SU-DHL-6 (cell line): ENCODE measurements around the gene VASN.

Source experiments
- H2AFZ ChIP-seq: fragments of 200-600 bp; sonication (generic); 2 replicates; pipeline ENCODE4 v1.6.1; 2014; ENCODE audit warnings: low read depth, mild to moderate bottlenecking, moderate library complexity, mixed read lengths, antibody characterized with exemption, low read length; ENCODE audit not compliant: severe bottlenecking
- H3F3A ChIP-seq: fragments of 200-600 bp; shearing (Covaris generic); 2 replicates; pipeline ENCODE4 v1.6.0; 2016; ENCODE audit warnings: antibody characterized with exemption, mild to moderate bottlenecking; ENCODE audit not compliant: insufficient read depth
- H3K27ac ChIP-seq: fragments of 200-600 bp; sonication (generic); 2 replicates; pipeline ENCODE4 v1.5.1; 2016; ENCODE audit warnings: low read depth, mild to moderate bottlenecking, low read length, moderate library complexity, mixed read lengths
- H3K27me3 ChIP-seq: fragments of 200-600 bp; sonication (generic), shearing (Covaris generic); 2 replicates; pipeline ENCODE4 v1.6.0; 2014; ENCODE audit warnings: mild to moderate bottlenecking, low read length
- H3K36me3 ChIP-seq: fragments of 200-600 bp; sonication (generic); 2 replicates; pipeline ENCODE4 v1.6.1; 2014; ENCODE audit warnings: mild to moderate bottlenecking, low read length, mixed read lengths
- H3K4me2 ChIP-seq: fragments of 300-600, 200-600 bp; shearing (Covaris generic), sonication (generic); 2 replicates; pipeline ENCODE4 v1.6.0; 2014; ENCODE audit warnings: low read length, low read depth, mild to moderate bottlenecking; ENCODE audit not compliant: poor library complexity, severe bottlenecking
- H3K4me3 ChIP-seq: fragments of 200-600 bp; sonication (generic); 2 replicates; pipeline ENCODE4 v1.5.1; 2014; ENCODE audit warnings: antibody characterized with exemption, low read length, mild to moderate bottlenecking, mixed read lengths; ENCODE audit not compliant: insufficient read depth, poor library complexity, severe bottlenecking
- H3K79me2 ChIP-seq: fragments of 200-600 bp; sonication (generic); 2 replicates; pipeline ENCODE4 v1.6.1; 2014; ENCODE audit warnings: mild to moderate bottlenecking, low read length, moderate library complexity; ENCODE audit not compliant: insufficient read depth
- H3K9ac ChIP-seq: fragments of 200-600 bp; sonication (generic); 2 replicates; pipeline ENCODE4 v1.7.0; 2014; ENCODE audit warnings: mild to moderate bottlenecking, low read length
- H3K9me2 ChIP-seq: fragments of 200-600 bp; sonication (generic); replicated peaks from 2 replicates; pipeline ENCODE4 v1.6.1; 2014; ENCODE audit warnings: low read length; ENCODE audit not compliant: insufficient read depth
- H3K9me3 ChIP-seq: fragments of 200-600 bp; sonication (generic); 2 replicates; pipeline ENCODE4 v1.6.1; 2014; ENCODE audit warnings: low read length, mixed read lengths; ENCODE audit not compliant: insufficient read depth
- H4K20me1 ChIP-seq: fragments of 200-600 bp; sonication (generic); 2 replicates; pipeline ENCODE4 v1.6.1; 2014; ENCODE audit warnings: low read depth, mild to moderate bottlenecking, antibody characterized with exemption, low read length, moderate library complexity, mixed read lengths
- CTCF ChIP-seq: fragments of 200-600 bp; sonication (generic); IDR thresholded peaks from one replicate; pipeline ENCODE4 v1.5.1; 2017; ENCODE audit warnings: antibody characterized with exemption, mild to moderate bottlenecking, low read length, moderate library complexity; ENCODE audit not compliant: insufficient read depth, poor library complexity, severe bottlenecking
- EZH2phosphoT487 ChIP-seq: fragments of 200-600 bp; sonication (generic), shearing (Covaris generic); conservative IDR thresholded peaks from 2 replicates; pipeline ENCODE4 v1.6.1; 2018; ENCODE audit warnings: mild to moderate bottlenecking, antibody characterized with exemption, low read length, moderate library complexity, mixed read lengths

The VASN gene

GRCh38 chr16:4327386-4328045 is 44.1 kb upstream of the VASN start:
- Histone ChIP-seq H2AFZ (no peak overlapping the region), H3K27ac (no peak overlapping the region), H3K79me2 (no peaks in the 10 kb centered on the region), H3K4me2 (peak overlapping the region; percentile 21), H3F3A (no peaks in the 10 kb centered on the region), H3K36me3 (no peaks in the 10 kb centered on the region), H3K4me3 (no peak overlapping the region), H4K20me1 (no peaks in the 10 kb centered on the region), H3K9me3 (no peaks in the 10 kb centered on the region), H3K9ac (no peak overlapping the region), H3K27me3 (no peaks in the 10 kb centered on the region), H3K9me2 (no peaks in the 10 kb centered on the region)
- no peak for TF ChIP-seq EZH2phosphoT487
- TF ChIP-seq CTCF: no peak

- H3F3A ChIP-seq: no peaks in the 10 kb centered on the region
- no peaks in the 10 kb centered on the region for H3K9me3 ChIP-seq
- H3K4me2 ChIP-seq: peak overlapping the region; percentile 21
- no peaks in the 10 kb centered on the region for H3K9me2 ChIP-seq
- no peak overlapping the region for H3K4me3 ChIP-seq
- H2AFZ ChIP-seq: no peak overlapping the region
- no peaks in the 10 kb centered on the region for H3K79me2 ChIP-seq
- no peaks in the 10 kb centered on the region for H3K36me3 ChIP-seq
- no peaks in the 10 kb centered on the region for H3K27me3 ChIP-seq
- H3K9ac ChIP-seq: no peak overlapping the region
- H3K27ac ChIP-seq: no peak overlapping the region
- H4K20me1 ChIP-seq: no peaks in the 10 kb centered on the region
- no peak for TF ChIP-seq EZH2phosphoT487
- no peak for TF ChIP-seq CTCF
Measured at GRCh38 chr16:4328046-4328781, 43.4 kb upstream of the VASN start.

GRCh38 chr16:4328782-4329775 is 42.6 kb upstream of the VASN start:
- Histone ChIP-seq H3K9me2 (no peaks in the 10 kb centered on the region), H3K4me2 (no peak overlapping the region), H3F3A (no peaks in the 10 kb centered on the region), H3K27ac (no peak overlapping the region), H2AFZ (no peak overlapping the region), H3K79me2 (no peaks in the 10 kb centered on the region), H3K9me3 (no peaks in the 10 kb centered on the region), H4K20me1 (no peaks in the 10 kb centered on the region), H3K4me3 (no peak overlapping the region), H3K27me3 (no peaks in the 10 kb centered on the region), H3K9ac (no peak overlapping the region), H3K36me3 (no peaks in the 10 kb centered on the region)
- TF ChIP-seq CTCF (no peak), EZH2phosphoT487 (no peak)
